Stimulated activated CD4-positive, alpha-beta T cell treated with anti-CD3 and anti-CD28 coated beads, Interleukin-15, amount 100 ng/mL, for 24 hours (primary cell): ENCODE measurements around the gene GPR75.

Source experiments
- DNase-seq: peaks from one replicate; pipeline ENCODE4 v3.0.0-alpha.2; 2020

The GPR75 gene

DNA sequence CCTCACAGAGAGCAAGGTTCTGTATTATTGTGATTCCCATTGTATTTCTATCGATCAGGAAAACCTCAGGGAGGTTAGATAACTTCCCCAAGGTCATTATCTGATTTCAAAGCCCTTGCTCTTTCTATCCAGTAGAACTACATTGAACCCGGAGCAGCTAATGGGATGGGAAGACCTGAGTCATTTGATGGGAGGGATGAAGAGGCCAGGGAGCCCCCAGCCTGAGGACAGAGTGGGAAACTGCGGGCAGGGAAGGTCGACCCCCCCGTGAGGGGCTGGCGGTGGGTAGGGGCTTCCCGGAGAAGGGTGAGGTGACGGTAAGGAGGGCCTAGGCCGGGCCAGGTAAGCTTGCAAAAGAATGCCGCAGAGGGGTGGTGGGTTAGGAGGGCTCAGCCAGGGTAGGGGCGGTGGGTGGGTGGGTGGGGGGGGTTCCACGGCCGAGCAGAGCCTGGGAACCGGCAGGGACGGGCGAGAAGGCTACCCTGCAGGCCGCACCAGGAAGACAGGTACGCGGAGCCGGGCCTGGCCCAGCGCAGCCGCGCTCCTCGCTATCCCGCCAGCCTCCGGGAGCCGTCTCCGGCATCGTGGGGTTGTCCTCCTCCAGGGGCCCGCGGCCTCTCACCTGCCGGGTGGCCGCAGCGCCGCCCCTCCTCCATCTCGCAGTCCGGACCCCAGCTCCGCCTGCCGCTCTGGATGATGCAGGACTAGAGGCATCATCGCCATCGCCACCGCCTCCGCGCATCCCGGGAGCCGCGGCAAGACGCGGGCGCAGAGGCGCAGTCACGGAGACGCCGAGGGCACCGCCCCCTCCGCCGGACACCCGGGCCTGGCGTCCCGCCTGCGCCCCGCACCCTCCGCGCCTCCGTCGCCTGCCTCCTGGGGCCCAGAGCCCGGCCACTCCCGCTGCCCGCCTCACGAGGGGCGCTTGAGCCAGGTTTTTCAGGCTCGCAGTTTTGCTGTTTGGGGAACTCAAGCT lies at the start of gene GPR75:
GPR75 (minus strand) TSS at position 762 of the 976 bp plus-strand sequence. CDS start 5,211 bp downstream, outside the sequence.
- DNase-seq, result no peak

DNA sequence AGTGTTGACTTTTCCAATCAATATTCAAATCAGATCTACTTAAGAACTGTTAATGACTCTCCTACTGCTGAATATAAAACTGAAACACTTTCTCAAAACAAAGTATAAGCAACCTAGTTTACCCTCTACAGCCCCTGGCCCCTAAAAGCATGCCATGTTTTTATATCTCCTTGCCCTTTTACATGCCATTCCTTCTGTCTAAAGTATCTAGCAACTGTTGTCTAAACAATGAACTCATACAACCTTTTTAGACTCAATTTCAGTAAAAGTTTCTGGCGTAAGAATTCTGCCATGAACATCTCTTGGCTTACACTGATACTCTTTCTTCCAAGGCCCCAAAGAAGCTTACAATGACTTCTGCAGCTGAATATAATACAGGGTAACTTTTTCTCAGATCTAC lies 47.8 kb upstream of the GPR75 start:
- DNase-seq, result no peak

DNA sequence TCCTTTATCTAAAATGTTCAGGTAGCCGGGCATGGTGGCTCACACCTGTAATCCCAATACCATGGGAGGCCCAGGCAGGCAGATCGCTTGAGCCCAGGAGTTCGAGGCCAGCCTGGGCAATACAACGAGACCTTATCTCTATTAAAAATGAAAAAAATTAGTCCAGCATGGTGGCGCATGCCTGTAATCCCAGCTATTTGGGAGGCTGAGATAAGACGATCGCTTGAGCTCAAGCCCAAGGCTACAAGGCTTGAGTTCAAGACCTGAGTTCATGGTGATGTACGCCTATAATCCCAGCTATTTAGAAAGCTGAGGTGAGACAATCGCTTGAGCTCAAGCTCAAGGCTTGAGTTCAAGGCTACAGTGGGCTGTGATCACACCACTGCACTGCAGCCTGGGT lies 45.6 kb upstream of the GPR75 start:
- DNase-seq, result no peak

DNA sequence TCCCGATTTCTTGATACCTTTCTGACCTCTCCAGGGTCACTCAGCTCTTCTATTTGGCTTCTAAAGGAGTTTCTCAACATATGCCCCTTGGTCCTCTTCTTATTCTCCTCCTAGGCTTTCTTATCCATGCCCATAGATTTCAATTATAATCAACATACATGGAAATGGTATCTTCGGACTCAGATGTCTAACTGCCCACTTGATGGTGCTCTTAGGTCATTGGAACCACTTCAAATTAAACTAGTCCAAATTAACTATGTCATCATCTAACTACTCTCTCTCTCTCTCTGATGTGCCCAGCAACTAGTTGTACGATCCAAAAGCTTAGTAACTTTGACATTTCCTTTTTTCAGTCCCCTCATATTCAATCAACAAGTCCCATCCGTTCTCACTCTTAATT lies 43.2 kb upstream of the GPR75 start:
- DNase-seq, result no peak

DNA sequence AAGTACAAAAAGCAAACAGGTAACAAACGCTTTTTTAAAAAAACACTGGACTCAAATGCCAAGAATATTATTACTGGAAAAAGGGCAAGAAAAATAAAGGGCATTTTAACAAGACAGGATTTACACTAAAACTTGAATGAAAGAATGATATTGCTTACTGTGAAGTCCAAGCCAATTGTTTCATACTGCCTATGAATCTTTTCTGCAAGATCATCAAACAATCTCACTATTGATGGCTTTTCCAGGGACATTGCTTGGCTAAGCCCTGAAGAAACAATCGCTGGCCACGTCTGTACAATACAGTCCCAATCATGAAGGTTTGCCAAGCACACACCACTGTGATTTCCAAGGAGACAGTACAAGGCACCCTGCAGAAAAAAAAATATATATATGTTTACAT lies 41.4 kb upstream of the GPR75 start:
- DNase-seq, result no peak

DNA sequence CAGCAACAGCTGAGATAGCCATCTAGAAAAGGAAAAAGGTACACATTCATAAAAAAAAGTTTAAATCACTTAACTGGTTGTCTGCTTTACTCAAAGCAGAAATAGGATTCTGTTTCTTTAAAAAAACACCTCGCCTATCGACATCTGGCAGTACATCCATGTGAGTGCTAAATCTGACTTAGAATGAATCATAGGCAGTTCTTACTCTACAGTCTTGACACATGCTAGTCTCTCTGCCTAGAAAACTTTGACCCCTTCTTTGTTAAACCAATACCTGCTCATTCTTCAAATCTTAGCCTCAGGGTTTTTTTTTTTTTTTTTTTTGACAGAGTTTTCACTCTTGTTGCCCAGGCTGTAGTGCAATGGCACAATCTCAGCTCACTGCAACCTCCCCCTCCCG lies 37.1 kb upstream of the GPR75 start:
- DNase-seq, result no peak

DNA sequence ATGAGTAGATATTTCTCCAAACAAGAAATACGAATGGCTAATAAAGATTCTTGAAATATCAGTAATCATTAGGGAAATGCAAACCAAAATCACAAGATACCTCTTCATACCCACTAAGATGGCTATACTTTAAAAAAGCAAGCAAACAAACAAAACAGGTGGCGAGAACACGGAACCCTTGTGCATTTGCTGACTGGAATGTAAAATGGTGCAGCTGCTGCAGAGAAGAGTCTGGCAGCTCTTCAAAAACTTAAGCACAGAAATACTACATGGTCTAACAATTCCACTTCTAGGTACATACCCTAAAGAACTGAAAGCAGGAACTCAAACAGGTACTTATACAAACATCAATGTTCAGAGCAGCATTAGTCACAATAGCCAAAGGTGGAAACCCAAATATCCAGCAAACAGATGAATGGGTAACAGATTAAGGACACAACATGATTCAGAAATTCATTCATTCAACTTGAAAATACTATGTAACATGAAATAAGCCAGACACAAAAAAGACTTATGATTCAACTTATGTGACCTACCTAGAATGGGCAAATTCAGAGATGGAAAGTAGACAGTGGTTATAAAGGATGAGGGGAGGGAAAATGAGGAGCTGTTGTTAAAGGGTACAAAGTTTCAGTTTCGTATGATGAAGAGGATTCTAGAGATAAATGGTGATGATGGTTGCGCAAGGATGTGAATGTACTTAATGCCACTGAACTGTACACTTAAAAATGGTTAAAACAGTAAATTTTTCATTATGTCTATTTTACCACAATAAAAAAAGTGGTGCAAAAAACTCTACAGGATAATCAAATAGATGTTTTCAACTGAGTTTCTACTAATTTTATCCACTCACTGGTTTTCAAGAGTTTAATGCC lies 26.9 kb upstream of the GPR75 start:
- no peak for DNase-seq

DNA sequence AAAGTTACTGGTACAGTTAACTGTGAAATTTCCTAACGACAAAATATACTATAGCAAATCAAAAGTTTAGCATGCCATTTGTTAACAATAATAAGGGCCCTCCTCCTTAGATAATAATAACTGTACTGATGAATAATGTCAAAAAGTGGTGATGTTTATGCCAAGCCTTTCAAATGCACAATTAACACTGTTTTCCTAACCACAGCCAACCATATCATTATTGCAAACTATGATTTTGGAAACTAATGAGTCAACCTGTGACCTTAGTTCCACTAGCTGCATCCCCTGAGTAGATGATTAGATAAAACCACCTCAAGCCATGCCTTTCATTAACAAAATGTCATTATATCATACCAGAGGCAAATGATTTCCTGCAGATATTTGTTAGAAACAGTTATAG lies 25.1 kb upstream of the GPR75 start:
- no peak for DNase-seq

DNA sequence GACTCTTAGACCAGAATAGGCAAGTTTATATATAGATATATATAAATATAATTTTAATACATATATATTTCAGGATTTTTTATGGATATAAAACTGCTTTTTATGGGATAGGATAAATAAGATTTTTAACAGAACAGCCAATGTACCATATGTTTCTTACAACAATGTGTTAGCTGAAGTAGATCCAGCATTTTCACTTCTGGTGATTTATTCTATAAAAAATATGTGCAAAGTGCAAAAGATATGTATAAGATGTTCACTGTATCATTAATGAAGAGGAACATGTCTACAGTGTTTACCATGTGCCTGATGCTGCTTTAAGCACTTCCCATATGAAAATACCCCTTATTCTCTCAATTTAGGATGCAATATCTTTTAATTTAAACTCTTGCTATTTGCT lies 22.2 kb upstream of the GPR75 start:
- no peak for DNase-seq

DNA sequence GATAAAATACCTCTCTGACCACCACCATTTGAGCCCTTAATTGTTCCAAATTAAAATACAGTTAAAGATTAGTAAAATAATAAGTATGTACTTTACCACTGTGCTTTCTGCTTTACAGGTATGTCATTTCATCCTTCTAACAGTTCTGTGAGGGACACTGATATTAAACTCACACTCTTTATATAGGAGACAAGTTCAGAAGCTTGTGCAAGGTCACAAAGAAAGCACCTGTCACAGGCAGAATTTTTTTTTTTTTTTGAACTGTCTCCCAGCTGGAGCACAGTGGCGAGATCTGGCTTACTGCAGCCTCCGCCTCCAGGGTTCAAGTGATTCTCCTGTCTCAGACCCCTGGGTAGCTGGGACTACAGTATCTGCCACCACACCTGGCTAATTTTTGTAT lies 21.6 kb upstream of the GPR75 start:
- no peak for DNase-seq

DNA sequence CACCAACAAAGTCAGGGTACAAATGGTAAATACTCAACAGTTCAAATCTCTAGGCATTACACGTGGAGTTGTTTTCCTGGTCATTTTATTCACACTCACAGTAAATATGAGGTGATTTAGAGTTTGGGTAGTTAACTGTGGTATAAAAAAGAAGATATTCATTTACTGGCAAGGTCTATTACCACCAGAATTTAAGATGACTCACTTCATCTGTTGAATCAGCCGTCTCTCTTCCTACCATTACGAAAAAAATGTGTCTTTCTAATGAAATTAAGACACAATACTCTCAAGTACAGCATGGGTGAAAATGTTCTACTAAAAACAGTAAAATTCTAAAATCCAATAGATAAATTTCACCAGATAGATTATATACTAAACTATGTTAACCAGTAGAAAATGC lies 21.0 kb upstream of the GPR75 start:
- no peak for DNase-seq

DNA sequence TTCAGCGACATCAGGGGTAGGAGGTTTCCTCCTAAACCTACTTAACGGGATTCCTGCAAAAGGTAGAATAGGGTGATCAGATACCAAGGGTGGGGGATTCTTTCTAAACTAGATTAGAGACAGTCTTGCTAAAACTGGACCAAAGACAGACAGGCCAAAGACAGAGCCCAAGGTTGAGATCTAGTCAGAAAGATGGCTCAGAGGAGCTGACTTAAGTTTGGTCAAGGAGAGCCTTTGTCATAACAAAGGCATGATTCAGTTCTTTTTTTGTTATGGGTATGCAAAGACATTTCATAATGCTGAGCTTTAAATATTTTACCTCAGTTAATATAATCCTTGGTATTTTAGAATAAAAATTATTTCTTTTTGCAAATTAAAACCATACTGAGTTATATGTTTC lies 17.8 kb upstream of the GPR75 start:
- no peak for DNase-seq

DNA sequence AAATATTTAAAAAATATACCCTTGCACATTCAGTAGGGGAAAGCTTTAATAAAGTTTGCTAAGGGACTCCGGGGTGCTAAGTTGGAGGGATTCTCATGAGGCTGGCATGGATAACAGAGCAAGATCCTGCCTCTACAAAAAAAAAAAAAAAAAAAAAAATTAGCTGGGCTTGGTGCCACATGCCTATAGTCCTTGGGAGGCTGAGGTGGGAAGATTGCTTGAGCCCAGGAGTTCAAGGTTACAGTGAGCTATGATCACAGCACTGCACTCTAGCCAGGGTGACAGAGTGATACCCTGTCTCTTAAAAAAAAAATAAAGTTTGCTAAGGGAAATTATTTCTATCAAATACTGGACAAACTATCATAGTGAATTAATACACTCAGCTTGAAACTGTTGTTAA lies 17.3 kb upstream of the GPR75 start:
- no peak for DNase-seq

DNA sequence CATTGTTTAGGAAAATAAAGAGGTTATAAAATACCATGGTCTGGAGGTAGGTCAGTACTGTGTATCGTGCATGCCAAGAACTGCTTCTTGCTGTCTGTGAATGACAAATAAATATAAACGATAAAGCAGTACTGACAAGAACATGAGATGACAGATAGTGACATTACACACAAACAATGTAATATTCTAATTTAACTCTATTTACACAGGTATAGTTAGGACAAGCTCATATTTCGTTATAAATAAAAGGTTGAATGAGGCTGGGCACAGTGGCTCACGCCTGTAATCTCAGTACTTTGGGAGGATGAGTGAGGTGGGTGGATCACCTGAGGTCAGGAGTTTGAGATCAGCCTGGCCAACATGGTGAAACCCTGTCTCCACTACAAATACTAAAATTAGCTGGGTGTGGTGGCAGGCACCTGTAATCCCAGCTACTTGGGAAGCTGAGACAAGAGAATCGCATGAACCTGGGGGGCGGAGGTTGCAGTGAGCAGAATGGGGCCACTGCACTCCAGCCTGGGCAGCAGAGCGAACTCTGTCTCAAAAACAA lies 14.7 kb upstream of the GPR75 start:
- no peak for DNase-seq

DNA sequence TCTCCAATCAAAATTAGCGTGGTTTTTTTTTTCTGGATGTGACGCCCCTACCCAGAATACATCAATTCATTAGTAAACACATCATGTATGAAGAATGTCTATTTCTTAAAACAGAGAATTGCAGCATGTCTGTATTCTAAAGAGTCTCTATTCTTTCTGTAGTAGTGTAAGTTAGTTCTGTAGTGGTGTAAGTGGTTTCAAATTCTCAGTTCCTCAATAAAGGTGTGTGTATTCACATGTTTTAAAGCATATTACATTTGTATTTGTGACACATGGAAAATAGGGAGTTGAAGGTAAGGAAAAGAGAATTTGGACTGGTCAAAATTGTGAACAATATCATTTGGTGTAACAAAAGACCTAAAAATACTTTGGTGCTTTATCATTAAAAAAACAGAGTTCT lies 8.0 kb upstream of the GPR75 start:
- DNase-seq, result no peak

DNA sequence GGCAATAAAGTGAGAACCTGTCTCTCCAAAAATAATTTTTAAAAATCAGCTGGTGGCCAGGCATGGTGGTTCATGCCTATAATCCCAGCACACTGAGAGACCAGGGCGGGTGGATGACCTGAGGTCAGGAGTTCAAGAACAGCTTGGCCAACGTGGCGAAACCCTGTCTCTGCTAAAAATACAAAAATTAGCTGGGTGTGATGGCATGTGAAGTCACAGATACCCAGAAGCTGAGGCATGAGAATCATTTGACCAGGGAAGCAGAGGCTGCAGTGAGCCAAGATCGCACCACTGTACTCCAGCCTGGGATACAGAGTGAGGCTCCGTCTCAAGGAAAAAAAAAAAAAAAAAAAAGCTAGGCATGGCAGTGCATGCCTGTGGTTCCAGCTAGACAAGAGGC lies 7.4 kb upstream of the GPR75 start:
- DNase-seq, result no peak

DNA sequence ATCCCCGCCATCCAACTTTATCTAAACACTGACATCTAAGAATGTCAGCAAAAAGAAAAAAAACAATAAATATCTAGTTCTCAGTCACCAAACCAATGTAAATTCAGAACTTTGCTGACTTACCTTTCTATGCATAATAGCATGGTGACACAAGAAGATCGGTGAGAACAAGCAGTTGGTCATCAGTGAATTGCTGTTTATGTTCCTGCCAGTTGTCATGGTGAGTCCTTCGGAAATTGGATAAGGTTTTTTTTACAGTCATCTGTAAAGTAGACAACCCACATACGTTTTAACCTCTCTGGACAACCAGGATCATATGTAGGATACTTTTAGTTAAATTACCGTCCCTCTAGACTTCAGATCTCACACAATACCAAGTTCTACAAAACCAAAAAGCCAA lies 6.2 kb upstream of the GPR75 start:
- DNase-seq, result no peak

DNA sequence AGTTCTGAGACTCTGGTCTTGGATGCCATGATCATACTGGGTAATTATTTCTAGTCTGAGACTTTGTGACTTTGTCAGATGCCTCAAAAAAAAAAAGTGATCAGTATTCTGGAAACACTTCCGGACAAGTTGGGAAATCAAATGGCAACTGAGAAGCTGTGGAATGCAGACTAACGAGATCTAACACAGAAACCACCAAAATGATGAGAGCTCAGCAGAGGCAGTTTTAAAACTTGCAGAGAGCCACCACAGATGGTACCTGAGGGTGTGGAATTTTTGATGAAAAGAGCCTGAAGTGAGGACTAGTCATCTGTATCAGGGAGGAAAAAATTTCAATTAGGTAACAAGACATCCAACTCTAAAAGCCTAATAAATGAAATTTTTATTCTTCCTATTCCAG lies 5.5 kb upstream of the GPR75 start:
- no peak for DNase-seq

DNA sequence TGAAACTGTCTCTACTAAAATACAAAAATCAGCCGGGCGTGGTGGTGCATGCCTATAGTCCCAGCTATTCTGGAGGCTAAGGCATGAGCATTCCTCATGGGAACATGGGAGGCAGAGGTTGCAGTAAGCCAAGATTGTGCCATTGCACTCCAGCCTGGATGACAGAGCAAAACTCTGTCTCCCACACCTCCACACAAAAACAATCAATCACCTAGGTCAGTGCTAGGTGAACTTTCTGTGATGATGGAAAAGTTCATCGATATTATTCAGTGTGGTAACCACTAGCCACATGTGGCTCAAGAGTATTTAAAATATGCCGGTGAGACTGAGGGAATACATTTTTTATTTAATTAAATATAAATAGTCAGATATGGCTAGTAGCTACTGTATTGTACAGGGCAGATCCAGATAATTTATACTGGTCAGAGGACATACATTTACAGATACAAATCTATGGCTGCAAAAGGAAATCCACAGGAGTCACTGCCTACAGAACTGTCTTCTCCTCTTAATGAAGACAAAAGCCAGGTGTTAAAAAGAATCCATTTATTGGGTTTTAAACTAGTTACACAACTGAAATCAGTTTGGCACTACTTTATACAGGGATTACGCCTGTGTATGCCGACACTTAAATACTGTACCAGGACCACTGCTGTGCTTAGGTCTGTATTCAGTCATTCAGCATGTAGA lies 3.9 kb upstream of the GPR75 start:
- no peak for DNase-seq

DNA sequence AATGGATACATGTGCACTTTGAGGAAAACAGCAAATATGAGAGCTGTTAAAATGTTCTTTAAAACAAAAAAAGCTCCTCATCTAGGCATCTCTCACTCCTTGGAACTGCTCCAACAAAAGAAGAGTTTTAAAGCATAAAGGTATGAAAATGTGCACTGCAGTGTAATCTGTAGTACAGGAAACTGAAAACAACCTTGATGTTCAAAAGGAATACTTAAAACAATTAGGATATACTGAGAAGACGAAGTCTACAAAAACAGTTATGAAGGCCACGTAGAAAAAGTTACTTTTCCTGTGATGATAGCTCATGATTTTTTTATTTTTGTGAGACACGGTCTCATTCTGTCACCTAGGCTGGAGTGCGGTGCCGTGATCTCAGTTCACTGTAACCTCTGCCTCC lies 2.1 kb upstream of the GPR75 start:
- no peak for DNase-seq

DNA sequence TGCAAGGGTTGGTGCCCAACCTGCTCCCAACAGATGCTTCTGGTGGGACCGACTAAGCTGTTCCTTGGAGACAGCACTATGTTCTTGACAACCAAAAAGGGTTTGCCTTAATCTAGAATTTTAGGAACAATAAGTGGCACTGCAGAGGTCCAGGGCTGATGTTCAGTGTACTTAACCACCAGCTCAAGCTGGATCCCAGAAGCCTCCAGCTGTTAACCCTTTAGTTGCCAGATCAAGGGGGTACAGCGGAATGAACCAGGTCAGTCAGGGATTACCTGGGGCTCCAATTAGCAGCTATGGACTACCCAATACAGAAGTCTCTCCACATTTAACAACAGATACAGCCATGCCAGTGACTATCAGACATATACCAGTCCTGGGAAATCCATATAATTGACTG lies 3.5 kb downstream of the GPR75 start:
- no peak for DNase-seq

DNA sequence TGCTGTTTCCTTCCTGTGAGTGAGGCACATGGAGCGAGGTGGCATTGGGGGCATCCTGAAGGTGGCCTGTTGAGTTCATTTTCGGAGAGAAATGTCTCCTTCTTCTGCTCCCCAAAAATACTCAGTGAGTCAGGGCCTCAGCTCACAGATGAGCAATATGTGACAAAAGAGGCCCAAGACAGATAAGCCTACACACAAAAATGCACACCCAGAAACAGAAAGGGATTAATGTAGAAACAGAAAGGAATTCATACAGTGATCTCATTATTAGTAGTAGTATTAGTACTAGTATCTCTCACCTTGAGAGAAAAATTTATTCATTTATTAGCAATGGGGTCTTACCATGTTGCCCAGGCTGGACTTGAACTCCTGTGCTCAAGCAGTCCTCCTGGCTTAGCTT lies 5.1 kb downstream of the GPR75 start:
- DNase-seq, result no peak

DNA sequence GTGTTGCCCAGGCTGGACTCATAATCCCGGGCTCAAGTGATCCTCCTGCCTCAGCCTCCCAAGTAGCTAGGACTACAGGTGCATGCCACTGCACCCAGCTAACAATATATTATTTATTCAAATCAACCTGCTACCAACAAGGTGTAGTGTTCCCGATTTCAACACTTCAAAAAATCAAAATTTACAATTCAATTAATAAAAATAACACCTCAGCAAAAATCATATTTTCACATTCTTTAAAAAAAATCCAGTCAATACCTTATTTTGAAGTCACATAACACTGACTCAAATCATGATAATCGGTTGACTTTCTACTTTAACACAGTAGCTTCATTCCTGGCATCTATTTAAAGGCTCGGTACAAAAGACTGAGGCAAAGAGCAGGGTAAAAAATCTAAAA lies 7.2 kb downstream of the GPR75 start:
- DNase-seq, result no peak
